Fibroblast of upper back skin (primary cell): ENCODE results near the gene LRP1B.
A peak's percentile ranks its signal among the peaks of the same experiment; 100 is the strongest.
"Not testable (repeated sequence)": the region's sequence is repeated elsewhere in the genome, so short reads cannot be mapped to it uniquely, and the experiment has no call there.

Source experiments
- DNase-seq: peaks from one replicate; pipeline ENCODE4 v3.0.0-alpha.2; 2013

Gene LRP1B

GRCh38 chr2:141863964-141864363, 266.9 kb downstream of the LRP1B start:
- DNase-seq: no peak

- DNase-seq: no peak
Observed at GRCh38 chr2:141856215-141856919, 274.4 kb downstream of the LRP1B start.

- DNase-seq: no peak
Observed at GRCh38 chr2:141848191-141848590, 282.6 kb downstream of the LRP1B start.

GRCh38 chr2:141844231-141844630, 286.6 kb downstream of the LRP1B start:
- DNase-seq: no peak

GRCh38 chr2:141835103-141835502, 295.7 kb downstream of the LRP1B start:
- no peak for DNase-seq

GRCh38 chr2:141828761-141829160, 302.1 kb downstream of the LRP1B start:
- no peak for DNase-seq

GRCh38 chr2:141824790-141825189, 306.0 kb downstream of the LRP1B start:
- DNase-seq: no peak

- no peak for DNase-seq
Observed at GRCh38 chr2:141820893-141821292, 309.9 kb downstream of the LRP1B start.

- DNase-seq: not testable (repeated sequence)
Observed at GRCh38 chr2:141815320-141815719, 315.5 kb downstream of the LRP1B start.

- no peak for DNase-seq
Observed at GRCh38 chr2:141814150-141814549, 316.7 kb downstream of the LRP1B start.

- no peak for DNase-seq
Observed at GRCh38 chr2:141810148-141810547, 320.7 kb downstream of the LRP1B start.

- no peak for DNase-seq
Observed at GRCh38 chr2:141806090-141806489, 324.7 kb downstream of the LRP1B start.

- DNase-seq: no peak
Observed at GRCh38 chr2:141805302-141805701, 325.5 kb downstream of the LRP1B start.

- no peak for DNase-seq
Observed at GRCh38 chr2:141796449-141796848, 334.4 kb downstream of the LRP1B start.

GRCh38 chr2:141791521-141791920, 339.3 kb downstream of the LRP1B start:
- no peak for DNase-seq

- no peak for DNase-seq
Observed at GRCh38 chr2:141782574-141782973, 348.2 kb downstream of the LRP1B start.

- no peak for DNase-seq
Observed at GRCh38 chr2:141778315-141778835, 352.4 kb downstream of the LRP1B start.

GRCh38 chr2:141770530-141770929, 360.3 kb downstream of the LRP1B start:
- no peak for DNase-seq

- DNase-seq: no peak
Observed at GRCh38 chr2:141767691-141768090, 363.1 kb downstream of the LRP1B start.

- DNase-seq: peak; percentile 73
Observed at GRCh38 chr2:141767051-141767450, 363.8 kb downstream of the LRP1B start.

GRCh38 chr2:141766225-141766624, 364.6 kb downstream of the LRP1B start:
- DNase-seq: no peak

GRCh38 chr2:141748616-141749015, 382.2 kb downstream of the LRP1B start:
- DNase-seq: no peak

GRCh38 chr2:141741652-141742051, 389.2 kb downstream of the LRP1B start:
- no peak for DNase-seq

GRCh38 chr2:141737492-141738255, 393.1 kb downstream of the LRP1B start:
- DNase-seq: no peak
